ENCODE measurements around the gene TMEM184B.
A peak's percentile ranks its signal among the peaks of the same experiment; 100 is the strongest.
"Not testable (repeated sequence)": the region's sequence is repeated elsewhere in the genome, so short reads cannot be mapped to it uniquely, and the experiment has no call there.

Gene TMEM184B

GRCh38 chr22:38189104-38189503 lies 83.7 kb downstream of the TMEM184B start:
- Mint-ChIP-seq H3K27ac (no peak overlapping the region), H3K27me3 (peaks cover 14 to 18% of the 10 kb centered on the region in 2 donors), H3K4me3 (no peak overlapping the region), H3K4me1 (ENCODE audit: low read depth in 2 of 2) (no peaks in the 10 kb centered on the region), H3K36me3 (ENCODE audit: insufficient read depth) (peaks cover 2% of the 10 kb centered on the region), H3K9me3 (no peaks in the 10 kb centered on the region)
- ATAC-seq (replicated peaks) (no peak), DNase-seq (no peak)

- Mint-ChIP-seq H3K4me1 (ENCODE audit: low read depth in 2 of 2) (no peaks in the 10 kb centered on the region), H3K36me3 (ENCODE audit: insufficient read depth) (peaks cover 2% of the 10 kb centered on the region), H3K4me3 (no peak overlapping the region), H3K9me3 (no peaks in the 10 kb centered on the region), H3K27me3 (peaks cover 5 to 10% of the 10 kb centered on the region in 2 donors), H3K27ac (no peak overlapping the region)
- DNase-seq (no peak), ATAC-seq (replicated peaks) (no peak)
Observed at GRCh38 chr22:38187413-38188212, 85.2 kb downstream of the TMEM184B start.

GRCh38 chr22:38186429-38186828 lies 86.4 kb downstream of the TMEM184B start:
- DNase-seq = no peak
- Mint-ChIP-seq H3K9me3 (no peaks in the 10 kb centered on the region), H3K4me1 (ENCODE audit: low read depth in 2 of 2) (peaks cover 4 to 7% of the 10 kb centered on the region in 2 donors), H3K36me3 (ENCODE audit: insufficient read depth) (peaks cover 7% of the 10 kb centered on the region), H3K27ac (no peak overlapping the region), H3K4me3 (no peak overlapping the region), H3K27me3 (no peaks in the 10 kb centered on the region)
- no peak for ATAC-seq (replicated peaks)

GRCh38 chr22:38184788-38185187 lies 88.0 kb downstream of the TMEM184B start:
- no peak for DNase-seq
- no peak for ATAC-seq (replicated peaks)
- Mint-ChIP-seq H3K27me3 (no peaks in the 10 kb centered on the region), H3K4me3 (no peak overlapping the region), H3K27ac (no peak overlapping the region), H3K9me3 (no peaks in the 10 kb centered on the region), H3K4me1 (ENCODE audit: low read depth in 2 of 2) (peaks cover 21 to 24% of the 10 kb centered on the region in 2 donors), H3K36me3 (ENCODE audit: insufficient read depth) (peaks cover 12% of the 10 kb centered on the region)

GRCh38 chr22:38181453-38182200 lies 91.2 kb downstream of the TMEM184B start, which contains the start of gene PLA2G6:
TSS of gene PLA2G6 (minus strand) at chr22:38181830. CDS start at chr22:38169426, 12,404 bp downstream.
- peak; percentile 85 for ATAC-seq (replicated peaks)
- Mint-ChIP-seq H3K9me3 (no peaks in the 10 kb centered on the region), H3K4me1 (ENCODE audit: low read depth in 2 of 2) (peaks cover 30 to 39% of the 10 kb centered on the region in 2 donors), H3K27ac (peak within 1 kb of the TSS; percentile 94 to 96), H3K27me3 (no peaks in the 10 kb centered on the region), H3K4me3 (peak within 1 kb of the TSS; percentile 88 to 97), H3K36me3 (ENCODE audit: insufficient read depth) (peaks cover 18% of the 10 kb centered on the region)
- DNase-seq = peak; percentile 95 to 97 (median 95)

GRCh38 chr22:38180841-38181452 lies 91.9 kb downstream of the TMEM184B start:
- Mint-ChIP-seq H3K36me3 (ENCODE audit: insufficient read depth) (peaks cover 18% of the 10 kb centered on the region), H3K4me1 (ENCODE audit: low read depth in 2 of 2) (peaks cover 30 to 46% of the 10 kb centered on the region in 2 donors), H3K4me3 (peak overlapping the region; percentile 88 to 97), H3K27me3 (no peaks in the 10 kb centered on the region), H3K27ac (peak overlapping the region; percentile 94 to 96), H3K9me3 (no peaks in the 10 kb centered on the region)
- ATAC-seq (replicated peaks) (peak; percentile 57), DNase-seq (peak; percentile 41 to 53 (median 50))

GRCh38 chr22:38178605-38178937 lies 94.2 kb downstream of the TMEM184B start:
- Mint-ChIP-seq H3K36me3 (ENCODE audit: insufficient read depth) (peaks cover 22% of the 10 kb centered on the region), H3K4me1 (ENCODE audit: low read depth in 2 of 2) (peaks cover 37 to 56% of the 10 kb centered on the region in 2 donors), H3K27ac (peak overlapping the region in 1 of 2 donors; percentile 96)
- DNase-seq; H3K27me3 Mint-ChIP-seq; H3K4me3 Mint-ChIP-seq; ATAC-seq (replicated peaks); H3K9me3 Mint-ChIP-seq: not testable (repeated sequence)

GRCh38 chr22:38177926-38178604 lies 94.7 kb downstream of the TMEM184B start:
- H3K27ac Mint-ChIP-seq = peak overlapping the region in 1 of 2 donors; percentile 96
- peaks cover 22% of the 10 kb centered on the region for H3K36me3 Mint-ChIP-seq (ENCODE audit: insufficient read depth)
- peak overlapping the region in 1 of 2 donors; percentile 37 for H3K4me3 Mint-ChIP-seq
- H3K27me3 Mint-ChIP-seq = no peaks in the 10 kb centered on the region
- DNase-seq (no peak), ATAC-seq (replicated peaks) (no peak)
- peaks cover 42 to 61% of the 10 kb centered on the region in 2 donors for H3K4me1 Mint-ChIP-seq (ENCODE audit: low read depth in 2 of 2)
- no peaks in the 10 kb centered on the region for H3K9me3 Mint-ChIP-seq

- Mint-ChIP-seq H3K4me1 (ENCODE audit: low read depth in 2 of 2) (peaks cover 48 to 66% of the 10 kb centered on the region in 2 donors), H3K4me3 (peak overlapping the region; percentile 31 to 37), H3K27ac (peak overlapping the region; percentile 80 to 96), H3K36me3 (ENCODE audit: insufficient read depth) (peaks cover 22% of the 10 kb centered on the region)
- DNase-seq; H3K9me3 Mint-ChIP-seq; ATAC-seq (replicated peaks); H3K27me3 Mint-ChIP-seq: not testable (repeated sequence)
Observed at GRCh38 chr22:38177571-38177925, 95.3 kb downstream of the TMEM184B start.

GRCh38 chr22:38177044-38177443 lies 95.8 kb downstream of the TMEM184B start:
- peak in 2 of 3 experiments; percentile 13 to 23 for DNase-seq
- Mint-ChIP-seq H3K36me3 (ENCODE audit: insufficient read depth) (peaks cover 22% of the 10 kb centered on the region), H3K27me3 (no peaks in the 10 kb centered on the region), H3K4me1 (ENCODE audit: low read depth in 2 of 2) (peaks cover 52 to 70% of the 10 kb centered on the region in 2 donors), H3K4me3 (peak overlapping the region; percentile 31 to 37), H3K9me3 (no peaks in the 10 kb centered on the region), H3K27ac (peak overlapping the region; percentile 80 to 96)
- no peak for ATAC-seq (replicated peaks)

GRCh38 chr22:38176170-38176741 lies 96.6 kb downstream of the TMEM184B start:
- DNase-seq (peak in 1 of 3 experiments; percentile 33), ATAC-seq (replicated peaks) (no peak)
- H3K27me3 Mint-ChIP-seq = no peaks in the 10 kb centered on the region
- peak overlapping the region; percentile 31 to 37 for H3K4me3 Mint-ChIP-seq
- peaks cover 18% of the 10 kb centered on the region for H3K36me3 Mint-ChIP-seq (ENCODE audit: insufficient read depth)
- peaks cover 49 to 65% of the 10 kb centered on the region in 2 donors for H3K4me1 Mint-ChIP-seq (ENCODE audit: low read depth in 2 of 2)
- H3K27ac Mint-ChIP-seq = peak overlapping the region; percentile 80 to 96
- no peaks in the 10 kb centered on the region for H3K9me3 Mint-ChIP-seq

GRCh38 chr22:38175206-38176118 lies 97.3 kb downstream of the TMEM184B start:
- no peak for DNase-seq
- H3K36me3 Mint-ChIP-seq (ENCODE audit: insufficient read depth) = peaks cover 15% of the 10 kb centered on the region
- H3K27ac Mint-ChIP-seq = peak overlapping the region; percentile 80 to 96
- no peak overlapping the region for H3K4me3 Mint-ChIP-seq
- no peaks in the 10 kb centered on the region for H3K9me3 Mint-ChIP-seq
- H3K4me1 Mint-ChIP-seq (ENCODE audit: low read depth in 2 of 2) = peaks cover 41 to 60% of the 10 kb centered on the region in 2 donors
- ATAC-seq (replicated peaks) = no peak
- H3K27me3 Mint-ChIP-seq = no peaks in the 10 kb centered on the region
